H1 (cell line): ENCODE measurements around the gene XPO6. TPM values are rescaled to one million over a fixed set of nuclear protein-coding genes. Genes with fewer than 3 reads are reported as not detected.

Experiments
- CHD1 ChIP-seq: IDR thresholded peaks from 2 replicates; pipeline ENCODE4 v1.6.1; 2012; ENCODE audit warnings: low read depth, low read length, improper control_type of control experiment
- CHD2 ChIP-seq: IDR thresholded peaks from 2 replicates; pipeline ENCODE4 v1.6.1; 2012; ENCODE audit warnings: low read length, improper control_type of control experiment
- HDAC2 ChIP-seq, 2 experiments: fragments of 300-600 bp in 1 of 2; sonication (generic) in 1 of 2; IDR thresholded peaks; 2 replicates each; pipeline ENCODE4 v1.6.1; 2011 to 2012; ENCODE audit warnings: low read depth in 2 of 2, low read length in 2 of 2, mild to moderate bottlenecking in 2 of 2, moderate library complexity in 2 of 2, borderline replicate concordance in 1 of 2, inconsistent platforms in 1 of 2
- PHF8 ChIP-seq: fragments of 200-600 bp; sonication (generic); conservative IDR thresholded peaks from 2 replicates; pipeline ENCODE4 v1.7.1; 2012; ENCODE audit warnings: low read depth, mild to moderate bottlenecking, inconsistent platforms, low read length, moderate library complexity
- POLR2A ChIP-seq, 2 experiments: IDR thresholded peaks; 1 replicate in 1 of 2; 2 replicates in 1 of 2; pipeline ENCODE4 v1.6.1; 2011; ENCODE audit warnings: low read depth in 2 of 2, low read length in 2 of 2, mild to moderate bottlenecking in 2 of 2; ENCODE audit errors: control extremely low read depth in 1 of 2
- RAD21 ChIP-seq, 2 experiments: IDR thresholded peaks in 1 of 2; conservative IDR thresholded peaks in 1 of 2; 2 replicates each; pipeline ENCODE4 v1.6.1; 2011; ENCODE audit warnings: low read depth in 2 of 2, low read length in 2 of 2, improper control_type of control experiment in 1 of 2, inconsistent platforms in 1 of 2, mild to moderate bottlenecking in 1 of 2, moderate library complexity in 1 of 2
- RFX5 ChIP-seq: IDR thresholded peaks from 2 replicates; pipeline ENCODE4 v1.6.1; 2011; ENCODE audit warnings: low read depth, low read length, improper control_type of control experiment, borderline replicate concordance
- SUZ12 ChIP-seq: fragments of 200-600 bp; sonication (generic); IDR thresholded peaks from 2 replicates; pipeline ENCODE4 v1.6.1; 2012; ENCODE audit warnings: mild to moderate bottlenecking, inconsistent platforms, low read length, moderate library complexity, mixed read lengths
- polyA plus RNA-seq, 7 experiments: library from polyadenylated mRNA; depleted of rRNA in 3 of 7; stranded (reverse) in 5 of 7; unstranded in 2 of 7; fragments of >200 nt in 5 of 7; fragments of 200-250 nt in 2 of 7; gene quantifications; 1 replicate in 5 of 7; 2 replicates in 1 of 7; 4 replicates in 1 of 7; pipeline versions ENCODE4 v1.2.1 to v1.2.3, GENCODE V29; 2011 to 2013; ENCODE audit warnings: missing spikeins in 2 of 7, mixed read lengths in 2 of 7
- total RNA-seq: library from RNA; stranded (reverse); fragmentation: NEBNext Ultra II Directional; extraction: Animal tissue kit (Norgen Biotek cat#: 25700); gene quantifications from 2 replicates; pipeline ENCODE4 v1.2.1, GENCODE V29; 2021
- TF ChIP-seq, protein P1 (sequence below): fragments of 300-600 bp; sonication (generic); IDR thresholded peaks from 2 replicates; pipeline ENCODE4 v1.7.1; 2012; ENCODE audit warnings: low read length, moderate library complexity, mild to moderate bottlenecking, inconsistent platforms; ENCODE audit not compliant: insufficient replicate concordance
- TF ChIP-seq, protein P2 (sequence below): IDR thresholded peaks from 2 replicates; pipeline ENCODE4 v1.6.1; 2012; ENCODE audit warnings: low read length, inconsistent platforms

The XPO6 gene
- total and polyA plus RNA-seq, 2 of the 8 experiments (the other 6 are each of a cell fraction or from before 2014, with no cell fraction given): 152 to 254 TPM

DNA sequence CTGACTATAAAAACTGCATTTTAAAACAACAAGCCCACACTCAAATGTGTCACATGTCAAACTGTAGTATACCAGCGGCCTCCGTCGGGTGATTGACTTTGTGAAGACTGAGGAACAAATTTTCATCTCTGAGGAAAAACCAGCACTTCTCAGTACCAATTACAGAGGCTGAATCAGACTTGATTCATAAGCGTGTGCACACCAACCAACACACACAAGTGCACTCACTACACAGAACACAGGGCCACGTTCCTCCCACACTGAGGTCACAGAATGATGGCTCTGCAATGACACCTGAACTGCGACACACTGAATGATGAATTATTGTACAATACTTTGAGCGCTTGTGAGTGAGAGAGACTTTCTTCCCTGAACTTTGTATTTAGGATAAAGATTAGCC, 29.6 kb downstream of the XPO6 start (continued):
- TF ChIP-seq, protein P1, sequence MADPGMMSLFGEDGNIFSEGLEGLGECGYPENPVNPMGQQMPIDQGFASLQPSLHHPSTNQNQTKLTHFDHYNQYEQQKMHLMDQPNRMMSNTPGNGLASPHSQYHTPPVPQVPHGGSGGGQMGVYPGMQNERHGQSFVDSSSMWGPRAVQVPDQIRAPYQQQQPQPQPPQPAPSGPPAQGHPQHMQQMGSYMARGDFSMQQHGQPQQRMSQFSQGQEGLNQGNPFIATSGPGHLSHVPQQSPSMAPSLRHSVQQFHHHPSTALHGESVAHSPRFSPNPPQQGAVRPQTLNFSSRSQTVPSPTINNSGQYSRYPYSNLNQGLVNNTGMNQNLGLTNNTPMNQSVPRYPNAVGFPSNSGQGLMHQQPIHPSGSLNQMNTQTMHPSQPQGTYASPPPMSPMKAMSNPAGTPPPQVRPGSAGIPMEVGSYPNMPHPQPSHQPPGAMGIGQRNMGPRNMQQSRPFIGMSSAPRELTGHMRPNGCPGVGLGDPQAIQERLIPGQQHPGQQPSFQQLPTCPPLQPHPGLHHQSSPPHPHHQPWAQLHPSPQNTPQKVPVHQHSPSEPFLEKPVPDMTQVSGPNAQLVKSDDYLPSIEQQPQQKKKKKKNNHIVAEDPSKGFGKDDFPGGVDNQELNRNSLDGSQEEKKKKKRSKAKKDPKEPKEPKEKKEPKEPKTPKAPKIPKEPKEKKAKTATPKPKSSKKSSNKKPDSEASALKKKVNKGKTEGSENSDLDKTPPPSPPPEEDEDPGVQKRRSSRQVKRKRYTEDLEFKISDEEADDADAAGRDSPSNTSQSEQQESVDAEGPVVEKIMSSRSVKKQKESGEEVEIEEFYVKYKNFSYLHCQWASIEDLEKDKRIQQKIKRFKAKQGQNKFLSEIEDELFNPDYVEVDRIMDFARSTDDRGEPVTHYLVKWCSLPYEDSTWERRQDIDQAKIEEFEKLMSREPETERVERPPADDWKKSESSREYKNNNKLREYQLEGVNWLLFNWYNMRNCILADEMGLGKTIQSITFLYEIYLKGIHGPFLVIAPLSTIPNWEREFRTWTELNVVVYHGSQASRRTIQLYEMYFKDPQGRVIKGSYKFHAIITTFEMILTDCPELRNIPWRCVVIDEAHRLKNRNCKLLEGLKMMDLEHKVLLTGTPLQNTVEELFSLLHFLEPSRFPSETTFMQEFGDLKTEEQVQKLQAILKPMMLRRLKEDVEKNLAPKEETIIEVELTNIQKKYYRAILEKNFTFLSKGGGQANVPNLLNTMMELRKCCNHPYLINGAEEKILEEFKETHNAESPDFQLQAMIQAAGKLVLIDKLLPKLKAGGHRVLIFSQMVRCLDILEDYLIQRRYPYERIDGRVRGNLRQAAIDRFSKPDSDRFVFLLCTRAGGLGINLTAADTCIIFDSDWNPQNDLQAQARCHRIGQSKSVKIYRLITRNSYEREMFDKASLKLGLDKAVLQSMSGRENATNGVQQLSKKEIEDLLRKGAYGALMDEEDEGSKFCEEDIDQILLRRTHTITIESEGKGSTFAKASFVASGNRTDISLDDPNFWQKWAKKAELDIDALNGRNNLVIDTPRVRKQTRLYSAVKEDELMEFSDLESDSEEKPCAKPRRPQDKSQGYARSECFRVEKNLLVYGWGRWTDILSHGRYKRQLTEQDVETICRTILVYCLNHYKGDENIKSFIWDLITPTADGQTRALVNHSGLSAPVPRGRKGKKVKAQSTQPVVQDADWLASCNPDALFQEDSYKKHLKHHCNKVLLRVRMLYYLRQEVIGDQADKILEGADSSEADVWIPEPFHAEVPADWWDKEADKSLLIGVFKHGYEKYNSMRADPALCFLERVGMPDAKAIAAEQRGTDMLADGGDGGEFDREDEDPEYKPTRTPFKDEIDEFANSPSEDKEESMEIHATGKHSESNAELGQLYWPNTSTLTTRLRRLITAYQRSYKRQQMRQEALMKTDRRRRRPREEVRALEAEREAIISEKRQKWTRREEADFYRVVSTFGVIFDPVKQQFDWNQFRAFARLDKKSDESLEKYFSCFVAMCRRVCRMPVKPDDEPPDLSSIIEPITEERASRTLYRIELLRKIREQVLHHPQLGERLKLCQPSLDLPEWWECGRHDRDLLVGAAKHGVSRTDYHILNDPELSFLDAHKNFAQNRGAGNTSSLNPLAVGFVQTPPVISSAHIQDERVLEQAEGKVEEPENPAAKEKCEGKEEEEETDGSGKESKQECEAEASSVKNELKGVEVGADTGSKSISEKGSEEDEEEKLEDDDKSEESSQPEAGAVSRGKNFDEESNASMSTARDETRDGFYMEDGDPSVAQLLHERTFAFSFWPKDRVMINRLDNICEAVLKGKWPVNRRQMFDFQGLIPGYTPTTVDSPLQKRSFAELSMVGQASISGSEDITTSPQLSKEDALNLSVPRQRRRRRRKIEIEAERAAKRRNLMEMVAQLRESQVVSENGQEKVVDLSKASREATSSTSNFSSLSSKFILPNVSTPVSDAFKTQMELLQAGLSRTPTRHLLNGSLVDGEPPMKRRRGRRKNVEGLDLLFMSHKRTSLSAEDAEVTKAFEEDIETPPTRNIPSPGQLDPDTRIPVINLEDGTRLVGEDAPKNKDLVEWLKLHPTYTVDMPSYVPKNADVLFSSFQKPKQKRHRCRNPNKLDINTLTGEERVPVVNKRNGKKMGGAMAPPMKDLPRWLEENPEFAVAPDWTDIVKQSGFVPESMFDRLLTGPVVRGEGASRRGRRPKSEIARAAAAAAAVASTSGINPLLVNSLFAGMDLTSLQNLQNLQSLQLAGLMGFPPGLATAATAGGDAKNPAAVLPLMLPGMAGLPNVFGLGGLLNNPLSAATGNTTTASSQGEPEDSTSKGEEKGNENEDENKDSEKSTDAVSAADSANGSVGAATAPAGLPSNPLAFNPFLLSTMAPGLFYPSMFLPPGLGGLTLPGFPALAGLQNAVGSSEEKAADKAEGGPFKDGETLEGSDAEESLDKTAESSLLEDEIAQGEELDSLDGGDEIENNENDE: no peak
- TF ChIP-seq SUZ12 (no peak), CHD1 (no peak), RFX5 (no peak), RAD21 (IDR thresholded peaks at IDR 0.05 in 1 of 2, conservative IDR thresholded peaks at IDR 0.05 in 1 of 2; ENCODE audit: low read depth in 2 of 2, low read length in 2 of 2) (no peak), HDAC2 (IDR thresholded peaks at IDR 0.05; ENCODE audit: borderline replicate concordance in 1 of 2, low read depth in 2 of 2, low read length in 2 of 2) (no peak), PHF8 (no peak), POLR2A (IDR thresholded peaks at IDR 0.05; ENCODE audit: control extremely low read depth in 1 of 2, low read depth in 2 of 2, low read length in 2 of 2) (no peak), CHD2 (no peak)
- TF ChIP-seq, protein P2, sequence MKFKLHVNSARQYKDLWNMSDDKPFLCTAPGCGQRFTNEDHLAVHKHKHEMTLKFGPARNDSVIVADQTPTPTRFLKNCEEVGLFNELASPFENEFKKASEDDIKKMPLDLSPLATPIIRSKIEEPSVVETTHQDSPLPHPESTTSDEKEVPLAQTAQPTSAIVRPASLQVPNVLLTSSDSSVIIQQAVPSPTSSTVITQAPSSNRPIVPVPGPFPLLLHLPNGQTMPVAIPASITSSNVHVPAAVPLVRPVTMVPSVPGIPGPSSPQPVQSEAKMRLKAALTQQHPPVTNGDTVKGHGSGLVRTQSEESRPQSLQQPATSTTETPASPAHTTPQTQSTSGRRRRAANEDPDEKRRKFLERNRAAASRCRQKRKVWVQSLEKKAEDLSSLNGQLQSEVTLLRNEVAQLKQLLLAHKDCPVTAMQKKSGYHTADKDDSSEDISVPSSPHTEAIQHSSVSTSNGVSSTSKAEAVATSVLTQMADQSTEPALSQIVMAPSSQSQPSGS: no peak
- TF ChIP-seq, all 59 proteins: peak for 0
